OCI-LY7 (cell line): ENCODE measurements around the gene SRSF10. TPM values are rescaled to one million over a fixed set of nuclear protein-coding genes. Genes with fewer than 3 reads are reported as not detected.

Experiments
- BruUV-seq: library from RNA; stranded (reverse); fragments of 400-500 nt; replicated peaks from 2 replicates; lab custom pipeline; 2021; lab: Mats Ljungman, UMichigan
- CTCF ChIA-PET: fragments of 300-600 bp; sonication (Branson Sonifier 250); formaldehyde crosslinking; loops from one replicate; lab custom pipeline; 2022; ENCODE audit warnings: antibody characterized with exemption; ENCODE audit not compliant: unreplicated experiment; lab: Charles Lee
- POLR2A ChIA-PET: fragments of 300-600 bp; sonication (Branson Sonifier 250); formaldehyde crosslinking; loops from one replicate; lab custom pipeline; 2022; ENCODE audit warnings: antibody characterized with exemption; lab: Charles Lee
- DNase-seq: peaks from one replicate; pipeline ENCODE4 v3.0.0-alpha.2; 2015; ENCODE audit warnings: low spot score
- H2AFZ ChIP-seq: fragments of 200-600 bp; sonication (generic), shearing (Covaris generic); 2 replicates; pipeline ENCODE4 v1.6.1; 2014; ENCODE audit warnings: mild to moderate bottlenecking, antibody characterized with exemption, low read length, moderate library complexity
- H3K27ac ChIP-seq: fragments of 200-600 bp; sonication (generic); 2 replicates; pipeline ENCODE4 v1.5.1; 2014; ENCODE audit warnings: mixed run types, low read depth, mild to moderate bottlenecking, moderate library complexity, low read length, inconsistent platforms; ENCODE audit not compliant: poor library complexity, severe bottlenecking
- H3K36me3 ChIP-seq: fragments of 200-600 bp; sonication (generic); 2 replicates; pipeline ENCODE4 v1.6.1; 2014; ENCODE audit warnings: mild to moderate bottlenecking, antibody characterized with exemption, low read length, moderate library complexity, mixed read lengths; ENCODE audit not compliant: insufficient read depth
- H3K4me1 ChIP-seq: fragments of 200-600 bp; sonication (generic); 2 replicates; pipeline ENCODE4 v1.5.1; 2014; ENCODE audit warnings: mild to moderate bottlenecking, low read length; ENCODE audit not compliant: insufficient read depth, poor library complexity, severe bottlenecking
- H3K4me2 ChIP-seq: fragments of 200-600 bp; sonication (generic); 2 replicates; pipeline ENCODE4 v1.6.1; 2014; ENCODE audit warnings: mild to moderate bottlenecking, low read length
- H3K4me3 ChIP-seq: fragments of 200-600 bp; sonication (generic); 2 replicates; pipeline ENCODE4 v1.5.1; 2014; ENCODE audit warnings: mild to moderate bottlenecking, low read depth, low read length; ENCODE audit not compliant: poor library complexity, severe bottlenecking
- H3K79me2 ChIP-seq: fragments of 200-600 bp; sonication (generic); 2 replicates; pipeline ENCODE4 v1.6.1; 2016; ENCODE audit warnings: low read depth, mild to moderate bottlenecking, low read length, moderate library complexity, mixed read lengths; ENCODE audit not compliant: insufficient read depth
- H3K9me2 ChIP-seq: fragments of 200-600 bp; sonication (generic); 2 replicates; pipeline ENCODE4 v1.6.1; 2016; ENCODE audit warnings: mild to moderate bottlenecking, low read length, mixed read lengths; ENCODE audit not compliant: insufficient read depth
- H3K9me3 ChIP-seq: fragments of 200-600 bp; sonication (generic); 2 replicates; pipeline ENCODE4 v1.6.1; 2014; ENCODE audit warnings: mild to moderate bottlenecking, mixed run types, low read length, mixed read lengths
- H4K20me1 ChIP-seq: fragments of 200-600 bp; sonication (generic); 2 replicates; pipeline ENCODE4 v1.6.1; 2014; ENCODE audit warnings: mild to moderate bottlenecking, antibody characterized with exemption, low read length, moderate library complexity, mixed read lengths; ENCODE audit not compliant: insufficient read depth
- CTCF ChIP-seq: fragments of 200-600 bp; sonication (generic); conservative IDR thresholded peaks from 2 replicates; pipeline ENCODE4 v1.5.1; 2014; ENCODE audit warnings: mild to moderate bottlenecking, antibody characterized with exemption, low read length, moderate library complexity, mixed read lengths
- EZH2phosphoT487 ChIP-seq: fragments of 200-600 bp; sonication (generic); IDR thresholded peaks from 2 replicates; pipeline ENCODE4 v1.6.1; 2018; ENCODE audit warnings: low read depth, borderline replicate concordance, mild to moderate bottlenecking, mixed run types, antibody characterized with exemption, low read length, moderate library complexity, mixed read lengths
- intact Hi-C: fragments of 100-400 bp; cut with micrococcal nuclease; formaldehyde crosslinking; loops from one replicate; pipeline ENCODE4 v1.10.0; 2022; ENCODE audit not compliant: unreplicated experiment
- total RNA-seq, 2 experiments: library from RNA; depleted of rRNA in 1 of 2; stranded (reverse); fragments of >200 nt in 1 of 2; shearing (Covaris generic) in 1 of 2; gene quantifications; 2 replicates each; pipeline ENCODE4 v1.2.3, GENCODE V29; 2014 to 2022

Gene SRSF10
- total RNA-seq, 2 experiments from 2014 or later: 229 to 335 TPM

- Histone ChIP-seq H3K27ac (peak overlapping the region; percentile 97), H3K79me2 (peaks cover 49% of the 10 kb centered on the region), H2AFZ (no peak overlapping the region), H3K9me3 (no peaks in the 10 kb centered on the region), H3K36me3 (peaks cover 48% of the 10 kb centered on the region), H3K9me2 (no peaks in the 10 kb centered on the region), H3K4me3 (peak overlapping the region; percentile 91), H3K4me1 (peaks cover 65% of the 10 kb centered on the region), H3K4me2 (peak overlapping the region; percentile 82), H4K20me1 (peaks cover 13% of the 10 kb centered on the region; the same call in 1 of the 2 replicates)
- POLR2A ChIA-PET: interaction anchor here (0.6 to 2.0 kb wide), 8 partner anchors 15 to 67 kb away, joined by 3 to 13 read pairs (median 4); partner anchors contain the start of gene SRSF10
- TSS peak; percentile 55 for BruUV-seq
- intact Hi-C loops: no loop called here
- CTCF ChIA-PET: no interaction called here
- no peak for DNase-seq
- no peak for TF ChIP-seq CTCF
- TF ChIP-seq EZH2phosphoT487: no peak
Observed at GRCh38 chr1:23960291-23961020, 19.7 kb downstream of the SRSF10 start.

GRCh38 chr1:23959461-23960290 is 20.5 kb downstream of the SRSF10 start, which contains the start of gene PNRC2:
PNRC2 (plus strand) TSS chr1:23959828; CDS start chr1:23961458, 1,630 bp downstream.
- H3K9me2 ChIP-seq: no peaks in the 10 kb centered on the region
- peaks cover 42% of the 10 kb centered on the region for H3K79me2 ChIP-seq
- intact Hi-C loops: loop anchor here (1.0 to 5.0 kb wide), 7 partner anchors 21 to 617 kb away; partner anchors contain the start of genes FUCA1, HNRNPR, IFNLR1 and SRSF10
- no peaks in the 10 kb centered on the region for H3K9me3 ChIP-seq
- TF ChIP-seq EZH2phosphoT487 (no peak), CTCF (no peak)
- no TSS peak for BruUV-seq
- DNase-seq: peak; percentile 96
- peaks cover 65% of the 10 kb centered on the region for H3K4me1 ChIP-seq
- ChIA-PET CTCF (no interaction called here), POLR2A (interaction anchor here (0.6 to 2.0 kb wide), 7 partner anchors 15 to 430 kb away, joined by 3 to 13 read pairs (median 4); no protein-coding TSS in a partner anchor)
- peak within 1 kb of the TSS; percentile 91 for H3K4me3 ChIP-seq
- H3K4me2 ChIP-seq: peak within 1 kb of the TSS; percentile 85
- peaks cover 41% of the 10 kb centered on the region for H3K36me3 ChIP-seq
- peaks cover 13% of the 10 kb centered on the region; the same call in 1 of the 2 replicates for H4K20me1 ChIP-seq
- H3K27ac ChIP-seq: peak within 1 kb of the TSS; percentile 97
- peak within 1 kb of the TSS; percentile 43; the same call in 1 of the 2 replicates for H2AFZ ChIP-seq
